RWPE1 (cell line): ENCODE measurements around the gene ASPG.

ENCODE experiments used
- CTCF ChIA-PET: fragments of 350-600 bp; sonication (Branson Sonifier 250); formaldehyde crosslinking; extraction: SDS; loops from one replicate; lab custom pipeline; 2021; lab: Yijun Ruan, JAX
- POLR2A ChIA-PET: fragments of 400-600 bp; formaldehyde crosslinking; extraction: SDS; loops from one replicate; lab custom pipeline; 2020; ENCODE audit warnings: antibody characterized with exemption; ENCODE audit not compliant: low non-redundant PET; lab: Yijun Ruan, JAX
- DNase-seq: peaks from one replicate; pipeline ENCODE4 v3.0.0; 2012; ENCODE audit warnings: low spot score
- H3K27ac ChIP-seq: fragments of 450-650 bp; 2 replicates; pipeline ENCODE4 v1.5.1; 2017
- CTCF ChIP-seq: fragments of 450-650 bp; conservative IDR thresholded peaks from 2 replicates; pipeline ENCODE4 v1.5.1; 2017; ENCODE audit warnings: low read depth, mild to moderate bottlenecking

Gene ASPG

GRCh38 chr14:104161602-104162367, 76.3 kb downstream of the ASPG start:
- POLR2A ChIA-PET = no interaction called here

GRCh38 chr14:104162495-104162894, 77.0 kb downstream of the ASPG start:
- POLR2A ChIA-PET = no interaction called here
- no peak for DNase-seq
- TF ChIP-seq CTCF = no peak
- CTCF ChIA-PET = no interaction called here
- no peak overlapping the region for H3K27ac ChIP-seq

More at GRCh38 chr14:104161602-104162367, 76.3 kb downstream of the ASPG start:
- no peak for DNase-seq
- H3K27ac ChIP-seq = no peak overlapping the region
- no peak for TF ChIP-seq CTCF
- CTCF ChIA-PET = no interaction called here

- ChIA-PET POLR2A (no interaction called here), CTCF (no interaction called here)
- TF ChIP-seq CTCF = no peak
- no peak overlapping the region for H3K27ac ChIP-seq
- DNase-seq = no peak
These were observed 78.0 kb downstream of the ASPG start for GRCh38 chr14:104163541-104163940.

GRCh38 chr14:104164041-104164440, 78.5 kb downstream of the ASPG start:
- ChIA-PET CTCF (no interaction called here), POLR2A (no interaction called here)
- DNase-seq = no peak
- no peak overlapping the region for H3K27ac ChIP-seq
- TF ChIP-seq CTCF = no peak

GRCh38 chr14:104164512-104164911, 79.0 kb downstream of the ASPG start:
- no peak for TF ChIP-seq CTCF
- no peak overlapping the region for H3K27ac ChIP-seq
- no peak for DNase-seq
- ChIA-PET CTCF (no interaction called here), POLR2A (no interaction called here)
